HG03432 (cell line): ENCODE results near the gene DNAJC18.
"Not testable (repeated sequence)": the region's sequence is repeated elsewhere in the genome, so short reads cannot be mapped to it uniquely, and the experiment has no call there.

ENCODE experiments used
- ATAC-seq: cut with Tn5 transposase; IDR thresholded peaks from one replicate; pipeline ENCODE4 v1.9.1; 2021; ENCODE audit warnings: mild to moderate bottlenecking, moderate library complexity; ENCODE audit not compliant: unreplicated experiment

Gene DNAJC18

DNA sequence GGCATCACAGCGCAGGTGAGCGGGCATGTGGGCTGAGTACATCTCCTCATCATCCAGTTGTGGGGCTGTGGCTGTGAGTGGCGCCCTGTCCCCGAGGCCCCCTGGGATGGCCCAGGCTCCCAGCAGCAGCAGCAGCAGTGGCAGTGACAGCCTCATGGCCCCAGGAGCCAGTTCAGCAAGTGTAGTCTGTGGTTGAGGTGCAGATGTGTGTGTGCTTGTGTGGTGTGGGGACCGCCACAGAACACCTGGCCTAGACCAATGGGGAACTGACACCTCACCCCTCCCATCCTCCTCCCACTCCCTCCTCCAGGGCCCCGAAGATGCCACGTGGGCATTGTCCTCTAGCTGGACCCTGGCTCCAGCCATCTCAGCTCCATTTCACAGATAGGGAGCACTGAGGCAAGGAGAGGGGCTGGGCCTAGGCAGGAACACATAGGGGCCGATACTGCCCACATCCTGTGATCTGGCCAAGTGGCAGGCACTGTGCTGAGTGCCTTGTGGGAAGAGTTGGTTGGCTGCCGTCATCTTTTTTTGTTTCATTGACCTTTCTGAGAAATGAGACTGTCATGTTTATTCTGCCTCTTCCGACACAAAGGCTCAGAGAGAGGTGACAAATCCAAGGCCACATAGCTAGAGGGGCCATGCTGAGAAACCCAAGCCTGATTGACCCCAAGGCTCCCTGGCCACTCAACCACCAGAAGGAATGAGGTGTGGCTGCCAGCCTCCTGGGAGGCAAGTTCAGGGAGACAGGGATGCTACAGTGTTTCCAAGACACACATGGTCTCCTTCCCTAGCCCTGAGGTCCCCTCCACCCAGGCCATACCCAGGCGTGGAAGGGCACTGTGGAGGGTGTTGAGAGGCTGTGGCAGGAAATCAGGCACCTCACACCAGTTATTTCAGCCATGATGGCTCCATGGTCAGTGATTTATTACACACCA is 49.4 kb downstream of the DNAJC18 start, which contains the start of gene MZB1:
Gene MZB1 (minus strand): TSS at position 213 of the 938 bp plus-strand sequence. CDS start 57 bp downstream, at position 156.
- ATAC-seq = peak; percentile 39

DNA sequence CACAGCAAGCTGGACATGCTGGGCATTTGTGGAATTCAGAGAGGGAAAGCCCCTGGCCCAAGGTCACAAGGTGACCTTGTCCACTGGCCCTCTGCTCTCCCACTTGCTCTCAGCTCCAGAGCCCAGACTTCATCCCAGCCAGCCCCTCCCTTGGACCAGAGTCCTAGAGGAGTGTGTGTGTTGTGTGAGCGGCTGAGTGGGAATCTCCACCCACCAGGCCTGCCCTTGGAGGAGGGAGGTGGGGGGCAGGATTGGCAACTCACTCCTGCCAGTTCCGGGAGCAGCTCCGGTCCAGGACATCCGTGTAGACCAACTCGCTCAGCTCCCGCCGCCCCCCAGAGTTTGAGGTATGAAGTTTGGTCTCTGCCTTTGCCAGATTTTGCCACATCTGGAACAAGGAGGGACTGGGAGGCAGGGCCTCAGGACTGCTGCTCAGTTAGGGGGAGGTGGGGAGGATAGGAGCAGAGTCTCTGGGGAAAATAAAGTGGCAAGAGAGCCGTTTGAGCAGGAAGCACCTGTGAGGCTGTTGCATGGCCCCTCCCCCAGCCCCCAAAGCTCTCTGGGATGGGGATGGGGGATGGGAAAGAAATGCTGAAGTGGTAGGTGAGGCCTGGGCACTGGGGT is 51.0 kb downstream of the DNAJC18 start:
- no peak for ATAC-seq

DNA sequence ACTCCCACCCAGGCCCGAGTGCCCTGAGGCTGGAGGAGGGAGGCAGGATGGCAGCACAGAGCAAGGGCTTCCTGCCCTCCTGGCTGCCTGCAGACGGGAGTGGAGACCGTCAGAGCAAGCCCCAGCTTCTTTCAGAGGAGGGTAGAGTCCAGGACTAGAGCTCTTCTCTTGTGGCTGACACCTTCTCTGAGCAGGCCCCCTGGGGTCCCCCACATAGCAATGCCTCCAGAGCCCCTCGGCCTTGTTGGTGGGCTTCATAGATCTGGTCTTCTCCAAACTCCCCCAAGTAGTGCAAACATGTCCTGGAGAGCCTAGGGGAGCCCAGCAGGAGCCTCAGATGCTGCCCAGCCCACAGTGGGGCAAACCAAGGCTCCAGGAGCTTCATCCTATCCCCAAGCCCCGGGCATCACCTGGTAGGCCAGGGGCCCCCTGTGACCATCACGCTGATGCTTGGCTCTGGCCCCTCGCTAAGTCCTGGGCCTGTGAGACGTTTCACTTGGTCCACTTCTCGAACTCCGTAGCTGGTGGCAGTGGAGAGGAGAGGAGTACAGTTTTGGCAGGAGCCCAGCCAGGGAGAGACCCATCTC is 51.6 kb downstream of the DNAJC18 start:
- ATAC-seq = no peak

- not testable (repeated sequence) for ATAC-seq
Observed at GRCh38 chr5:139386956-139387355, 52.4 kb downstream of the DNAJC18 start.

GRCh38 chr5:139386050-139386438 is 53.3 kb downstream of the DNAJC18 start:
- no peak for ATAC-seq

GRCh38 chr5:139385061-139386049 is 54.0 kb downstream of the DNAJC18 start:
- ATAC-seq = no peak

DNA sequence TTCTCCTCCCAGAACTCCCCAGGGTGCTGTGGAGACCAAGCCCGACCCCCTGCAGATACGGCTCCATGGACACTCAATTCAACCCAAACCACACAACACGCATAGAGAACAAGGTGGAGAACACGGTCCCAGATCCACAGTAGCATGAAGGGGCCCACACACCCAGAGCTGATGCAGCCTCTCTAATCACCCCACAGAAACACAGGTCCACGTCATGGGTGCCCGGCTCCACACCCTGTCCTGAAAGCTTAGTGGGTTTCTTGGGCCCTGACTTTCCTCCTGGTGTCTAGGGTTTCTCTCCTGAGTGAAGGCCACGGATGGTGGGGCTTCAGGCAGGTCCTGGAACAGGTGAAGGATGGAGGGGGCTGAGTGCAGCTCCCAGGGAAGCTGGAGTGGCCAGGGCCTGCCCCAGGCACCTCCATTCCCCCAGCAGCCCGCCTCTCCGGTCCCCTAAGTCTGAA is 54.7 kb downstream of the DNAJC18 start:
- no peak for ATAC-seq

- ATAC-seq = no peak
Observed at GRCh38 chr5:139383993-139384590, 55.2 kb downstream of the DNAJC18 start.

GRCh38 chr5:139383275-139383992 is 55.9 kb downstream of the DNAJC18 start, which contains the start of gene SLC23A1:
SLC23A1 (minus strand) TSS chr5:139383297; CDS start chr5:139383253, 44 bp downstream.
- ATAC-seq = no peak

DNA sequence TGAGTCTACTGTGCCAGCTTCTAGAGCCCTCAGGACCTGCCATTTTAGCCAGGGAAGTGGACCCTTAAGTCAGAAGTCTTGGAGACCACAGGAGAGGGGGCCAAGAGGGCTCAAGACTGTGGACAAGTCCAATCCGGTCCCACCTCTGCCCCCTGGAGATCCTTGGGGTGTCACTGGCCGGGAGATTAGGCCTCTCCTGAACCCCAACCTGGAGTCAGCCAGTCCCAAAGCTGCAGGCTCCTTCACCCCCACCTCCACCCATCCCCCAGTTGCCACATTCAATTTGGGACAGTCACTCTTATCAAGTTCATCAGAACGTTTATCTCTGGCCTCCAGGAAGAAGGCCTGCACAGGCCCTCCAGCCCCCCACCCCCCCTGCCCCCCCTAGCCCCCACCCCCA is 56.5 kb downstream of the DNAJC18 start:
- ATAC-seq = no peak

GRCh38 chr5:139381837-139382761 is 57.2 kb downstream of the DNAJC18 start:
- ATAC-seq = no peak

DNA sequence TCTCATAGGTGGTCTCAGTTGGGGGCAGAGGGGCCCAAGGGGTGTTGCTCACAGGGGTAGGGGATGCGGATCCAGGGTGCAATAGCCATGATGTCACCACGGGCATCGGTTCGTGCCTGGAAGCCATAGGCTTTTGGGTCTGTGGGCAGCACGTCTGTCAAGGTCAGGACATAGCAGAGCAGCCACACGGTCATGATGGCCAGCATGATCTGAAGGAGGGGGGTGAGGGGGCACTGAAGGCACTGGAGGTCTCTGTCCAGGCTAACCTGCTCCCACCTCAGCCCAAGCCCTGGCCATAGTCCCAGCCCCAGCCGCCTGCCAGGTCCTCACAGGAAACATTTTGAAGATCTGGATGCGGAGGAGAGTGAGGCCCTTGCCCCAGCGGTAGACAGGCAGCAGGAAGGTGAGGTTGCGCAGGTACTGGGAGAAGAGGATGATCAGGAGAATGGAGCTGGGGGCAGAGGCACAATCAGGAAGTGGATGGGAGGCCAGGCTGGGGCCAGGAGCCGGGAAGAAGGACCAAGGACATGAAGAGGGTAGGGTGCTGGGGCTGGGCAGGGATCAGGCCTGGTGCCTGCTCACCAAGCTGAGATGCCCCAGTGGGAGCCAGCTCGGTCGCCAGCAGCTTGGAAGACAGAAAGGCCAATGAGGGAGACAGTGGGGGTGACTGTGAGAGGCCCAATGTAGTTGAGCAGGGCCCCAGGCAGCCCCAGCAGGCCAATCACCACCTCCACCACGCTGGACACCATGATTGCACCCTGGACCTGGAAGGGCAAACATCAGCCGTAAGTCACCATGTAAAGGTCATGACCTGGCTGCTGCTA is 59.5 kb downstream of the DNAJC18 start:
- ATAC-seq = no peak

DNA sequence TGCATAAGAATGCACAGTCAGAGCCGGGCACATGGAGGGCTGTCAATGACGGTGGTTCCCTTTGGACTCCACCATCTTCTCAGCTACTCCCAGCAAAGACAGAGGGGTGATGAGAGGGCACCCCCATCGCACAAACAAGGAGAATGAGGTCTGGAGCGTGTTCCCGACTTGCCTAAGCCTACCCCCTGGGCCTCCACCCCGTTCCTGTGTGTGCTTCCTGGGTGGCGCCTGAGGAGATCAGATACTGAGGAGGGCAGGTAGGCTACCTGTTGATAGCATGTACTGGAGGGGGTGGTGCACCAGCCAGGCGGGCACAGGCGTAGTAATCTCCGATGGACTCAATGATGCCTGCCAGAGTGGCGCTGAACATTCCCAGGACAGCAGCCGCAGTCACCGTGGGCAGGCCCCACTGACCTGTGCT is 60.4 kb downstream of the DNAJC18 start:
- no peak for ATAC-seq

DNA sequence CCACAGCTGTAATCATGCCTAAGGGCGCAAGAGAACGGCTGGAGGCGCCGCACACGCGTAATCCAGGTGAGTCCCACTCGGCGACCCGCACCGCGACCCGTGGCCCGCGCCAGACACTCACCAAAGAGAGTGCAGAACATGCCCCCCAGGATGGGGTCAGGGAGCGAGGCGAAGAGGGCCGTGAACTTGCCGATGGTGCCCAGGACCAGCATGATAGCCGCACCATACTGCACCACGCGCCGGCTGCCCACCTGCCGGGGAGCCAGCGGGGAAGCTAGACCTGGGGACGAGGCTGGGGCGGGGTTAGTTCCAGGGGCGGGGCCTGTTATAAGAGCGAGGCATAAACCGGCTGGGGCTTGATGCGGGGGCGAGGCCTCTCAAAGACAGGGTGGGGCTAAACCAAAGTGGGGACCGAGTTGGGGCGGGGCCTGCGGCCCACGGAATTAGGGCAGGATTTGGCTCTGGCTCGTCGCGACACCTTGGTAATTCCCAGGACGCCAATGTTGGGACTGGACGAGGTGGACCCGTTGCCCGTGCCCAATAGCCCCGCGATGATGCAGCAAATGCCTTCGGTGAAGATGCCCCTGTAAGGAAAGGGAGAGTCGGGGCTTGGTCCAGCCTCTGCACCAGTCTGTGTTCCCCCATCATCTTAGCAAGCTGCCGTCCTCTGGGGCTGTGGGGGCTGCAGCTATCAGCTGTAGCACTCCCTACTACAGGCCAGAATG is 61.1 kb downstream of the DNAJC18 start:
- no peak for ATAC-seq

GRCh38 chr5:139377226-139377625 is 62.1 kb downstream of the DNAJC18 start:
- ATAC-seq = no peak

- ATAC-seq = no peak
Observed at GRCh38 chr5:139376364-139376763, 63.0 kb downstream of the DNAJC18 start.

GRCh38 chr5:139374909-139375308 is 64.4 kb downstream of the DNAJC18 start:
- no peak for ATAC-seq
